Osteocyte (in vitro differentiated cells): ENCODE data around the gene TRIM47. TPM values are rescaled to one million over a fixed set of nuclear protein-coding genes. Genes with fewer than 3 reads are reported as not detected.

Source experiments
- DNase-seq: peaks from one replicate; pipeline ENCODE4 v3.0.0; 2021; ENCODE audit warnings: mixed read lengths; ENCODE audit not compliant: unreplicated experiment; ENCODE audit errors: extremely low spot score
- H3K27ac Mint-ChIP-seq: one replicate; pipeline ENCODE4 v1.8.0; 2021; ENCODE audit warnings: mild to moderate bottlenecking, mixed read lengths; ENCODE audit not compliant: unreplicated experiment
- H3K27me3 Mint-ChIP-seq: one replicate; pipeline ENCODE4 v1.8.0; 2021; ENCODE audit warnings: mixed read lengths; ENCODE audit not compliant: unreplicated experiment
- H3K36me3 Mint-ChIP-seq: one replicate; pipeline ENCODE4 v1.8.0; 2021; ENCODE audit warnings: mixed read lengths; ENCODE audit not compliant: unreplicated experiment
- H3K4me1 Mint-ChIP-seq: one replicate; pipeline ENCODE4 v1.8.0; 2021; ENCODE audit warnings: mixed read lengths; ENCODE audit not compliant: unreplicated experiment
- H3K4me3 Mint-ChIP-seq: one replicate; pipeline ENCODE4 v1.8.0; 2021; ENCODE audit warnings: mild to moderate bottlenecking, moderate library complexity, mixed read lengths; ENCODE audit not compliant: unreplicated experiment
- H3K9me3 Mint-ChIP-seq: one replicate; pipeline ENCODE4 v1.8.0; 2021; ENCODE audit warnings: mixed read lengths; ENCODE audit not compliant: unreplicated experiment
- CTCF ChIP-seq: fragments of 200-600 bp; sonication (generic); IDR thresholded peaks from 2 replicates; pipeline ENCODE4 v1.5.0; 2021; ENCODE audit warnings: antibody characterized with exemption, mild to moderate bottlenecking, moderate library complexity
- total RNA-seq: library from RNA; stranded (reverse); gene quantifications from 2 replicates; pipeline ENCODE4 v1.2.1, GENCODE V29; 2021

The TRIM47 gene
- total RNA-seq, 1 donor from 2014 or later: 33.3 TPM

DNA sequence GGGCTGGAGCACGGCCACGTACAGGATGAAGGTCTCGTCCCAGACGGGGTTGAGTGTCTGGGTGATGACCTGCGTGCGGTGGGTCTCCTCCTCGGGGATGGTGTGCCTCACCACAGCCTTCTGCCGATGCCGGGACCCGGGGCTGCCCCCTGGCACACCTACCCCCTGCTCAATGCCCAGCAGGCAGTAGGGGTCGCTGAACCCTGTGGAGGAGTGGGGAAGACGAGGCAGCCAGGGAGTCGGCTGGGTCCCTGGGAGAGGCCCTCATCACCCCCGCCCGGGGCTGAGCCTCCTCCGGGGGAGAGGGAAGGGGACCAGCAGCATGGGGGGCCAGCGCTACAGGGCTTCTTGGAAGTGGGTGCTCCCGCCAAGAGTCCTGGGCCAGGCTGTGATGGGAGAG, 36.0 kb downstream of the TRIM47 start:
- Mint-ChIP-seq H3K27ac (no peak overlapping the region), H3K9me3 (no peaks in the 10 kb centered on the region), H3K4me1 (peaks cover 23% of the 10 kb centered on the region), H3K27me3 (no peaks in the 10 kb centered on the region), H3K36me3 (peaks cover 9% of the 10 kb centered on the region), H3K4me3 (no peak overlapping the region)
- no peak for TF ChIP-seq CTCF
- DNase-seq: no peak

- Mint-ChIP-seq H3K36me3 (peaks cover 2% of the 10 kb centered on the region), H3K9me3 (no peaks in the 10 kb centered on the region), H3K4me1 (peaks cover 11% of the 10 kb centered on the region), H3K27ac (no peak overlapping the region), H3K27me3 (no peaks in the 10 kb centered on the region), H3K4me3 (no peak overlapping the region)
- no peak for DNase-seq
- no peak for TF ChIP-seq CTCF
Observed at GRCh38 chr17:75840799-75841164, 37.6 kb downstream of the TRIM47 start.

DNA sequence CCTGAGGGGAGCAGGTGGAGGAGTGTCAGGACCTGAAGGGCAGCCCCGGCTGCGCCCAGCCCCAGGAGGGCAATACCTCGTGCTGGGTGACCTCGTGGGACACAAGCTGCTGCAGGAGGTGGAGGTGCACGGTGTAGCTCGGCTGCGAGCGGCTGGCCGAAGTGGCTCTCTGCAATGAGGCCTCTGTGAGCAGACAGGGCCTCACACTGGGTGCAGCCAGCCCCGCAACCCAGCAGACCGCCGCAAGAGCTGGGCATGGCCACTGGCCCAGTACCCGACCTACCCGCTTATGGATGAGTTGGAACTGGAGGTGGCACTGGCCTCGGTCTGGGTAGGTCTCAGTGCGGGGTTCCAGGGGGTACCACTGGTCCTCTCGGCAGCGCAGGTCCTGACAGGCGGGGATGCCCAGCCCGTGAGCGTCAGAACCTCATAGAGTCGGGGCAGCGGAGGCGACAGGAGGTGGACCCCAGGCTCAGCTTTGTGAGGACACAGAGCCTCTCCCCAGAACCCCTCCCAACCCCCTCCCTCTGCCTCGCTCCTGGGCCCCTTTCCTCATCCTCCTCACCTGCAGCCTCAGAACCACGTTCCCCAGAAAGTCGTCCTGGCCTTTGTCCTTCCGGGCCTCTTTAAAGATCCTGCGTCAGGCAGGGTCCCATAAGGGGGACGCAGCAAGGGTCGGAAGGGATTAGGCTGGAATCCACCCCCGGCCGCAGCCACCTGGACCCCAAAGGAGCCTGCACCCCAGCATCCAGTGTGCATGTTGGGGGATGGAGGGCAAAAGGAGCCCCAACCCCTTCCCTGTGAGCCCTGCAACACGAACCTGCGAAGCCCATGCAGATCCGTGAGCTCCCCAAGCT, 38.2 kb downstream of the TRIM47 start:
- TF ChIP-seq CTCF: no peak
- Mint-ChIP-seq H3K36me3 (no peaks in the 10 kb centered on the region), H3K9me3 (no peaks in the 10 kb centered on the region), H3K4me1 (peaks cover 5% of the 10 kb centered on the region), H3K4me3 (no peak overlapping the region), H3K27ac (no peak overlapping the region), H3K27me3 (no peaks in the 10 kb centered on the region)
- no peak for DNase-seq

DNA sequence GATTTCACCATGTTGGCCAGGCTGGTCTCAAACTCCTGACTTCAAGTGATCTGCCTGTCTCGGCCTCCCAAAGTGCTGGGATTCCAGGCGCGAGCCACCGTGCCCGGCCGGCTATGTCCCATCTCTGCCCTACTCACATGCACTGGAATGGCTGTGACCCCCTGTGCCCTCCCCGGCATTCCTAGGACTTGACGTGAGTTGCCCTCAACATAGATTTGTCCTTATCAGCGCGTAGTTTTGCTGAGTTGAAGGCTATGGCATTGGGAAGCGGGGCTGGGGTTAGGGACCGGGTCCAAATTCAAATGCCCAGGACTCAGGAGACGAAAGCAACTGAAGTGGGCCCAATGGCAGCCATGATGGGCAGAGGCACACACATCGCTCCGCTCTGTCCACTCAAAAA, 40.0 kb downstream of the TRIM47 start:
- no peak overlapping the region for H3K27ac Mint-ChIP-seq
- H3K4me1 Mint-ChIP-seq: no peaks in the 10 kb centered on the region
- DNase-seq: no peak
- no peaks in the 10 kb centered on the region for H3K9me3 Mint-ChIP-seq
- no peak overlapping the region for H3K4me3 Mint-ChIP-seq
- TF ChIP-seq CTCF: no peak
- no peaks in the 10 kb centered on the region for H3K36me3 Mint-ChIP-seq
- no peaks in the 10 kb centered on the region for H3K27me3 Mint-ChIP-seq

- Mint-ChIP-seq H3K9me3 (no peaks in the 10 kb centered on the region), H3K27me3 (no peaks in the 10 kb centered on the region), H3K4me1 (no peaks in the 10 kb centered on the region), H3K36me3 (no peaks in the 10 kb centered on the region), H3K27ac (no peak overlapping the region), H3K4me3 (no peak overlapping the region)
- DNase-seq: no peak
- no peak for TF ChIP-seq CTCF
Observed at GRCh38 chr17:75837899-75838298, 40.5 kb downstream of the TRIM47 start.
